Ovary (tissue), 9 donors: ENCODE data around the gene RIF1. TPM values are rescaled to one million over a fixed set of nuclear protein-coding genes. Genes with fewer than 3 reads are reported as not detected.

ENCODE experiments used
- DNase-seq, 5 donors: peaks; one replicate each; pipeline ENCODE4 v3.0.0-alpha.2; 2019 to 2020
- H3K27ac ChIP-seq, 2 donors: fragments of 200-600 bp; one replicate each; pipeline versions ENCODE4 v1.5.1 to v1.8.0; 2019 to 2022
- H3K27me3 ChIP-seq: fragments of 200-600 bp; one replicate; pipeline ENCODE4 v1.8.0; 2022
- H3K36me3 ChIP-seq: fragments of 200-600 bp; sonication (generic); one replicate; pipeline ENCODE4 v1.5.1; 2019
- H3K4me1 ChIP-seq: one replicate; pipeline ENCODE4 v1.8.1; 2013; ENCODE audit warnings: mild to moderate bottlenecking, moderate library complexity; ENCODE audit not compliant: insufficient read depth
- H3K4me3 ChIP-seq: fragments of 200-600 bp; sonication (generic); one replicate; pipeline ENCODE4 v1.5.1; 2017
- H3K9me3 ChIP-seq, 2 donors: fragments of 200-600 bp in 1 of 2; sonication (generic) in 1 of 2; one replicate each; pipeline versions ENCODE4 v1.5.1 to v1.8.1; 2013 to 2019; ENCODE audit warnings: mild to moderate bottlenecking in 1 of 2, moderate library complexity in 1 of 2
- EP300 ChIP-seq: sonication (generic); formaldehyde crosslinking; IDR thresholded peaks from one replicate; pipeline ENCODE4 v1.6.1; 2017; ENCODE audit warnings: antibody characterized with exemption
- POLR2A ChIP-seq: fragments of 450-650 bp; IDR thresholded peaks from one replicate; pipeline ENCODE4 v1.6.1; 2017; ENCODE audit warnings: antibody characterized with exemption, mild to moderate bottlenecking, moderate library complexity
- WGBS, 3 donors: extraction: QIAGEN DNeasy Blood & Tissue Kit in 1 of 3; methylation state at CpG; one replicate each; pipeline versions ENCODE4 v1.1.5 to v1.1.7; 2013 to 2017; 5-methylcytosine and 5-hydroxymethylcytosine counted together
- intact Hi-C, 4 donors: fragments of 100-400 bp; cut with DNase I; formaldehyde crosslinking; loops; one replicate each; pipeline versions ENCODE4 v1.11.0 to v1.15.1; 2022 to 2023
- polyA plus RNA-seq, 2 donors: library from polyadenylated mRNA; stranded (reverse); fragments of 200-250 nt in 1 of 2; fragments of 350-450 nt in 1 of 2; fragmentation: Illumina TruSeq in 1 of 2; extraction: RNeasy Lipid Tissue Mini Kit (QIAGEN cat#74804) in 1 of 2; gene quantifications; one replicate each; pipeline ENCODE4 v1.2.3, GENCODE V29; 2013 to 2014
- total RNA-seq, 7 donors: library from RNA; depleted of rRNA in 2 of 7; stranded (reverse); fragments of >200 nt in 2 of 7; fragmentation: NEBNext Ultra II Directional in 3 of 7; extraction: Animal tissue kit (Norgen Biotek cat#: 25700) in 3 of 7; gene quantifications; one replicate each; pipeline versions ENCODE4 v1.1.0 to v1.2.4, GENCODE V29; 2016 to 2023
- TF ChIP-seq, protein P1 (sequence below), 3 donors: fragments of 450-650 bp in 2 of 3; fragments of 200-600 bp in 1 of 3; IDR thresholded peaks; one replicate each; pipeline versions ENCODE4 v1.5.1 to v1.8.0; 2016 to 2022; ENCODE audit warnings: antibody characterized with exemption in 3 of 3, mild to moderate bottlenecking in 1 of 3
- donor health status: DM: no; HTN: no; CAD: no; lungs with moderate emphysema.
- donor health status: DM: no; HTN: no; CAD: no.
- donor health status: Bipolar disorder and iron deficiency.
- donor health status: DM: yes; HTN: yes; CAD: no.
- donor health status: DM: no; HTN: no; CAD: no.
- donor health status: DM: yes; HTN: yes; CAD: no.

Gene RIF1
- total and polyA plus RNA-seq, 9 donors, result 7.3 to 56.1 (median 41.5) TPM

DNA sequence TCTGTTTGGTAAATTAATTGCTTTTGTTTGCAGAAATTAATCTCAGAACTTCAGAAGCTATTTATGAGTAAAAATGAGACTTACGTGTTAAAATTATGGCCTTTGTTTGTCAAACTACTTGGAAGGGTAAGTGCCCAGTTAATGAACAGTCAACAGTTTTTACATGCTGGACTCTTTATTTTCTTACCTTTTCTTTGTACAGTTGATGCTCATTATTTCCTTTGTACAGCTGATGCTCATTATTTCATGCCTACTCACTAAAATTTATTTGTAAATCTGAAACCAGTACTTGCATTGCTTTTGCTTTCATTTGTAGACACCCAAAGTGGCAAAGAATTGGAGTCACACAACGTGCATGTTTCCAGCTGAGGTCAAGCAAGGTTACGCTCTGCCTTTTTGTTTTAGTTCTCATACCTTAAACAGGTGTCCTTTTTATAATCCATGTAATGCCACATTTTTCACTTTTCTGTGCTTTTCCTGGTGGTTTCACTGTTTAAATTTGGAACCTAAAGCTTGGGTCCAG lies 13.3 kb downstream of the RIF1 start:
- intact Hi-C loops, result no loop called here
- WGBS, 3 donors, result 78% methylated on average over 3 of the region's 3 CpGs
- no peak for DNase-seq
- Histone ChIP-seq H3K9me3 (no peaks in the 10 kb centered on the region), H3K27ac (no peak overlapping the region), H3K36me3 (no peaks in the 10 kb centered on the region), H3K4me3 (no peak overlapping the region), H3K4me1 (peaks cover 2% of the 10 kb centered on the region), H3K27me3 (no peaks in the 10 kb centered on the region)
- TF ChIP-seq, protein P1, sequence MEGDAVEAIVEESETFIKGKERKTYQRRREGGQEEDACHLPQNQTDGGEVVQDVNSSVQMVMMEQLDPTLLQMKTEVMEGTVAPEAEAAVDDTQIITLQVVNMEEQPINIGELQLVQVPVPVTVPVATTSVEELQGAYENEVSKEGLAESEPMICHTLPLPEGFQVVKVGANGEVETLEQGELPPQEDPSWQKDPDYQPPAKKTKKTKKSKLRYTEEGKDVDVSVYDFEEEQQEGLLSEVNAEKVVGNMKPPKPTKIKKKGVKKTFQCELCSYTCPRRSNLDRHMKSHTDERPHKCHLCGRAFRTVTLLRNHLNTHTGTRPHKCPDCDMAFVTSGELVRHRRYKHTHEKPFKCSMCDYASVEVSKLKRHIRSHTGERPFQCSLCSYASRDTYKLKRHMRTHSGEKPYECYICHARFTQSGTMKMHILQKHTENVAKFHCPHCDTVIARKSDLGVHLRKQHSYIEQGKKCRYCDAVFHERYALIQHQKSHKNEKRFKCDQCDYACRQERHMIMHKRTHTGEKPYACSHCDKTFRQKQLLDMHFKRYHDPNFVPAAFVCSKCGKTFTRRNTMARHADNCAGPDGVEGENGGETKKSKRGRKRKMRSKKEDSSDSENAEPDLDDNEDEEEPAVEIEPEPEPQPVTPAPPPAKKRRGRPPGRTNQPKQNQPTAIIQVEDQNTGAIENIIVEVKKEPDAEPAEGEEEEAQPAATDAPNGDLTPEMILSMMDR (IDR thresholded peaks at IDR 0.05), result no peak
- TF ChIP-seq POLR2A, result no peak
- TF ChIP-seq EP300, result no peak

DNA sequence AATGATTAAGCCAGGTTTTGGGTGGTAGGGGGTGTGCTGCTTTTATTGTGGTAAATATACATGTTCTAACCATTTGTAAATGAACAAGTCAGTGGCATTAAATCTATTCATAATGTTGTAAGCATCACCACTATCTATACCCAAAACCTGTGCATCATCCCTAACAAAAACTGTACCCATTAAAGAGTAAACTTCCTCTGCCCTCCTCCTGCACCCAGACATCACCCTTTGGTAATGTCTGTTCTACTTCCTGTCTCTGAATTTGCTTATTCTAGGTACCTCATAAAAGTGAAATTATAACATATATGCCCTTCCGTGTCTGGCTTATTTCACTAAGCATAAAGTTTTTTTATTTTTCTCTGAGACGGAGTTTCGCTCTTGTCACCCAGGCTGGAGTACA lies 14.1 kb downstream of the RIF1 start:
- Histone ChIP-seq H3K4me3 (no peak overlapping the region), H3K4me1 (peaks cover 2% of the 10 kb centered on the region), H3K9me3 (no peaks in the 10 kb centered on the region), H3K27me3 (no peaks in the 10 kb centered on the region), H3K36me3 (no peaks in the 10 kb centered on the region), H3K27ac (no peak overlapping the region)
- no peak for DNase-seq
- TF ChIP-seq EP300 (no peak), POLR2A (no peak)
- TF ChIP-seq, protein P1 (IDR thresholded peaks at IDR 0.05), result no peak
- intact Hi-C loops, result no loop called here
- 91 to 97% (median 94%) methylated on average over 3 of the region's 3 CpGs for WGBS, 3 donors

DNA sequence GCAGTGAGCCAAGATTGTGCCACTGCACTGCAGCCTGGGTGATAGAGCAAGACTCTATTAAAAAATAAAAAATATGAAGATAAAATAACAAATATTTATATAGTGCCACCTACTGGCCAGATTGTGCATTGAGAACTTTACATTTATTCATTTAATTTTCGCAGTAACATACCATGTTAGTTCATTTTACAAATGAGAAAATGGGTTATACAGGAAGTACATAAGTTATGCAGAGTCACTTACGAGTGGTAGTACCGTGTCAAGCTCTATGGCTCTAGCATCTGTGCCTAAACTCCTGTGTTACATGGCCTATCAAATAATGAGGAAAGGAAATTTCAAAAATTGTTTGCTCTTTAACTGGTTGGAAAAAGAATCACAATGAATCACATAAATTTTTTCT lies 27.9 kb downstream of the RIF1 start:
- Histone ChIP-seq H3K4me1 (no peaks in the 10 kb centered on the region), H3K27ac (no peak overlapping the region), H3K4me3 (no peak overlapping the region), H3K27me3 (no peaks in the 10 kb centered on the region), H3K9me3 (no peaks in the 10 kb centered on the region), H3K36me3 (no peaks in the 10 kb centered on the region)
- no peak for DNase-seq
- intact Hi-C loops, result loop anchor here in 1 of 4 donors (10.0 kb wide), 1 partner anchor 143 kb away; no protein-coding TSS in a partner anchor
- no peak for TF ChIP-seq POLR2A
- TF ChIP-seq, protein P1 (IDR thresholded peaks at IDR 0.05), result peak; percentile 21 to 43 (median 23)
- TF ChIP-seq EP300, result no peak
- 60 to 70% (median 61%) methylated on average over 3 of the region's 3 CpGs for WGBS, 3 donors

DNA sequence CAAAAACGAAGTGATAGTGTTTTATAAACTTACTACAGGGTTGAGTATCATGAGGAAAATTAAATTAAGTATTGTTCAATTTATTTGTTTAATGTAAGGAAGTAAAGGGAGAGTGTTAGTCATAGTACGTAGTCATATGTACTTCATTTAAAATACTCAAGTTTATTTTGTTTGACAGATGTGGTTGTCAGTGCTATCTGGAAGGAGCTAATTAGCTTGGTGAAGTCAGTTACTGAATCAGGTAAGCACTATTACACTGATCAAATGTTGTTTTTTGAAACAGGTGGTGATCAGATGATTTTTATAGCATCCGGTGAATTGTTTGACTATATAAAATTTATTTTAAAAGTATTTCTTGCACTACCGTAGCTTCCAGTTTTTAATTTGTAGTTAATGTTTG lies 28.8 kb downstream of the RIF1 start:
- H3K9me3 ChIP-seq, result no peaks in the 10 kb centered on the region
- H3K27me3 ChIP-seq, result no peaks in the 10 kb centered on the region
- 74 to 88% (median 80%) methylated on average over 4 of the region's 4 CpGs for WGBS, 3 donors
- no peak overlapping the region for H3K4me3 ChIP-seq
- no peaks in the 10 kb centered on the region for H3K36me3 ChIP-seq
- TF ChIP-seq EP300 (no peak), POLR2A (no peak)
- TF ChIP-seq, protein P1 (IDR thresholded peaks at IDR 0.05), result no peak
- H3K27ac ChIP-seq, result no peak overlapping the region
- DNase-seq, result no peak
- intact Hi-C loops, result loop anchor here in 1 of 4 donors (10.0 kb wide), 1 partner anchor 144 kb away; no protein-coding TSS in a partner anchor
- no peaks in the 10 kb centered on the region for H3K4me1 ChIP-seq
